ACC112 (cell line): Measurements from ENCODE around the gene B9D2.
A peak's percentile ranks its signal among the peaks of the same experiment; 100 is the strongest.

Experiments
- H2AFZ ChIP-seq: fragments of 200-600 bp; sonication (generic); one replicate; pipeline ENCODE4 v1.6.0; 2017; ENCODE audit warnings: antibody characterized with exemption, low read length; ENCODE audit not compliant: unreplicated experiment
- H3K27ac ChIP-seq: fragments of 200-600 bp; sonication (generic); 2 replicates; pipeline ENCODE4 v1.5.1; 2014; ENCODE audit warnings: low read depth, mild to moderate bottlenecking, antibody characterized with exemption, low read length, moderate library complexity
- H3K27me3 ChIP-seq: fragments of 200-600 bp; sonication (generic); 2 replicates; pipeline ENCODE4 v1.6.1; 2014; ENCODE audit warnings: mild to moderate bottlenecking, antibody characterized with exemption, low read length, moderate library complexity, mixed read lengths; ENCODE audit not compliant: insufficient read depth
- H3K36me3 ChIP-seq: fragments of 200-600 bp; sonication (generic); 2 replicates; pipeline ENCODE4 v1.6.1; 2016; ENCODE audit warnings: mild to moderate bottlenecking, antibody characterized with exemption, low read length, moderate library complexity, mixed read lengths; ENCODE audit not compliant: insufficient read depth
- H3K4me1 ChIP-seq: fragments of 200-600 bp; sonication (generic); one replicate; pipeline ENCODE4 v1.6.1; 2016; ENCODE audit warnings: low read length, mixed read lengths; ENCODE audit not compliant: insufficient read depth, unreplicated experiment, control insufficient read depth
- H3K4me3 ChIP-seq: fragments of 200-600 bp; sonication (generic); 2 replicates; pipeline ENCODE4 v1.5.1; 2014; ENCODE audit warnings: mild to moderate bottlenecking, low read depth, low read length
- H3K79me2 ChIP-seq: fragments of 200-600 bp; sonication (generic); one replicate; pipeline ENCODE4 v1.6.0; 2016; ENCODE audit warnings: low read length; ENCODE audit not compliant: control insufficient read depth, unreplicated experiment, insufficient read depth

The B9D2 gene

DNA sequence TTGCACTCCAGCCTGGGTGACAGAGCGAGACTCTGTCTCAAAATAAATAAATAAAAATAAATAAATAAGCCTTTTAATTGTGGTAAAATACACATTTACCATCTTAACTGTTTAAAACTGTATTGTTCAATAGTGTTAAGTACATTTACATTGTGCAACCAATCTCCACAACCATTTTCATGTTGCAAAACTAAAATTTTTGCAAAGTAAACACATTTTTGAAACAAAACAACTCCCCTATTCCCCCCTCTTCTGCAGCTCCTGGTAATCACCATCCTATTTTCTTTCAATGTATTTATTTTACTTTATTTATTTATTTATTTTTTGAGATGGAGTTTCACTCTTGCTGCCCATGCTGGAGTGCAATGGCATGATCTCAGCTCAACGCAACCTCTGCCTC, 5.8 kb upstream of the B9D2 start:
- H2AFZ ChIP-seq: no peak overlapping the region
- peaks cover 7% of the 10 kb centered on the region for H3K79me2 ChIP-seq
- H3K4me3 ChIP-seq: no peak overlapping the region
- no peak overlapping the region for H3K27ac ChIP-seq
- H3K4me1 ChIP-seq: peaks cover 11% of the 10 kb centered on the region
- no peaks in the 10 kb centered on the region for H3K36me3 ChIP-seq
- H3K27me3 ChIP-seq: no peaks in the 10 kb centered on the region

DNA sequence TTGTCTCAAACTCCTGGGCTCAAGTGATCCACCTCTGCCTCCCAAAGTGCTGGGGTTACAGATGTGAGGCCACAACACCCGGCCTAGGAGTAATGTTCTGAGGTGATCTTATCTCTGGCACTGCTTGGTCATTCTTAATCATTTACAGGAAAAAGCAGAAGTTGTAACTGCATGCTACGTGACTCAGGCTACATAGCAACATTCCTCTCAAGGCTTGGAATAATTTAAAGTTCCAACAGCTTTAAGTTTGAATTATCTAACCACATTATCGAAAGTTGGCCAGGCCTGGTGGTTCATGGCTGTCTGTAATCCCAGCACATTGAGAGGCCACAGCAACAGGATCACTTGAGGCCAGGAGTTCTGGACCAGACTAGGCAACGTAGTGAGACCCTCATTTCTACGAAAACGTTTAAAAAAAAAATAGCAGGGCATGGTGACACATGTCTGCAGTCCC, 3.9 kb upstream of the B9D2 start:
- Histone ChIP-seq H3K27me3 (no peaks in the 10 kb centered on the region), H3K36me3 (no peaks in the 10 kb centered on the region), H3K79me2 (peaks cover 10% of the 10 kb centered on the region), H2AFZ (no peak overlapping the region), H3K4me3 (no peak overlapping the region), H3K4me1 (peaks cover 13% of the 10 kb centered on the region), H3K27ac (peak overlapping the region; percentile 86)

DNA sequence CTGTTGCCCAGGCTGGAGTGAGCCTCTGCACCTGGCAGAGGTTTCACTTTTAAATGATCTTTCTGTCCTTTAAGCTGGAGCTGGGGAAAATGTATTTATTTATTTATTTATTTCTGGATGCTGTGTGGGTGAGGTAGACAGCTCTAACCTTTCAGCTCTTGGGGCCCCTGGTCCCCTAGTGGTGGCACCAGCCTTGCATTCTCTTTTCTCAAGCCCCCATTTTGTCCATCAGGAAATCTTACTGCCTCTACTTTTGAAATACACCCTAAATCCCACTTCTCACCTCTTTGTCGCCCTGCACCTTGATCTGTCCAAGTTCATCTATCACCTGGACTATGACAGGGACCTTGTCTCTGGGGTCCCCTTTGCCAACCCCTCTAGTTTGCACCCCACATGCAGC, 2.1 kb upstream of the B9D2 start:
- peaks cover 10% of the 10 kb centered on the region for H3K79me2 ChIP-seq
- H2AFZ ChIP-seq: no peak overlapping the region
- no peak overlapping the region for H3K27ac ChIP-seq
- H3K27me3 ChIP-seq: no peaks in the 10 kb centered on the region
- no peaks in the 10 kb centered on the region for H3K36me3 ChIP-seq
- no peak overlapping the region for H3K4me3 ChIP-seq
- peaks cover 13% of the 10 kb centered on the region for H3K4me1 ChIP-seq

DNA sequence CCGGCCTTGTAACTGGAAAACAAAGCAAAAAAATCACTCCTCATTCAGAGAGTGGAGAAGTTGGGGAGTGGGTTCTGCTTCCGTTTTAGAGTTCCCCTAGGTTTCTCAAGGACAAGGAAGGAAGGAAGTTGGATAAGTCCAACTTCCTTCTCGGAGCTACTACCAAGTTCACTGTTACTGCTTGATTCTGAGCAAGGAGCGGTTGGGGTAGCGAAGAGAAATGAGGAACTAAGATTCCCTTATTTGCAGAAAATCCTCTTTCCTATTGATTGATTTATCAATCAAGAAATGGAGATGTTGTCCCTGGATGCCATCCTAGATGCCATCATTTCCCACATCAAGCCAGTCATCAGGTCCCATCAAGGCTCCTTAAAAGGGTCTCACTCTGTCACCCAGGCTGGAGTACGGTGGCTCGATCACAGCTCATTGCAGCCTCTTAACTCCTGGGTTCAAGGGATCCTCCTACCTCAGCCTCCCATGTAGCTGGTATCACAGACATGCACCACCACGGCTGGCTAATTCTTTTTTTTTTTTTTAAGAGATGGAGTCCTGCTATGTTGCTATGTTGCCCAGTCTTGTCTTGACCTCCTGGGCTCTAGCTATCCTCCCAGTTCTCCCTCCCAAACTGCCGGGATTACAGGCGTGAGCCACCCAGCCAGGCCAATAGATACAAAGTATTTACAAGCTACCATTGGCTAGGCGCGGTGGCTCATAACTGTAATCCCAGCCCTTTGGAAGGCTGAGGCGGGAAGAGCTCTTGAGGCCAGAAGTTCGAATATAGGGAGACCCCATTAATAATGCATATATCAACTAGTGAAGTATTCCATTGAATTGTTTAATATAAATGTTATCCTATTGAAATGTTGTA, 809 bp upstream of the B9D2 start:
- peak overlapping the region; percentile 67 for H2AFZ ChIP-seq
- H3K4me1 ChIP-seq: peaks cover 13% of the 10 kb centered on the region
- peak overlapping the region; percentile 98 for H3K27ac ChIP-seq

DNA sequence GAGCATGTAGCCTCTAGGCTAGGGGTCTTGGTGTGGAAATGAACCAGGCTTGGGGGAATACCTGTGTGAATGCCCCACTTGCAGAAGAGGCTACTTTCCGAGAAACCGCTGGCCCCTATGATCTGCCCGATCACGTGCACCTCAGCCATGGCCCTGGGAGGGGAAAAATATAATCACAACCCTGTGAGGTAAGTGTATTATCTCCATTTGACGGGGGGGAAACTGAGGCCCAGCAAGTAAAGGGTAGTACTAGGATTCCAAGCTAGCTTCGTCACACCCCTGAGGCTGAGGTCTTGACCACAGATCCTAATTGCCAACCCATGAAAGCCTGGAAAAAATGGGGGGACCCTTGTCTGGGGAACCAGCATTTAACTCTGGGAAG, 587 bp downstream of the B9D2 start:
- Histone ChIP-seq H2AFZ (no peak overlapping the region), H3K27ac (0 out of 2 replicates have a peak overlapping the region, but pooled peaks have one; percentile 98)

More for the DNA sequence above, 809 bp upstream of the B9D2 start:
- Histone ChIP-seq H3K36me3 (no peaks in the 10 kb centered on the region), H3K79me2 (peaks cover 10% of the 10 kb centered on the region), H3K4me3 (peak overlapping the region; percentile 87), H3K27me3 (no peaks in the 10 kb centered on the region)

DNA sequence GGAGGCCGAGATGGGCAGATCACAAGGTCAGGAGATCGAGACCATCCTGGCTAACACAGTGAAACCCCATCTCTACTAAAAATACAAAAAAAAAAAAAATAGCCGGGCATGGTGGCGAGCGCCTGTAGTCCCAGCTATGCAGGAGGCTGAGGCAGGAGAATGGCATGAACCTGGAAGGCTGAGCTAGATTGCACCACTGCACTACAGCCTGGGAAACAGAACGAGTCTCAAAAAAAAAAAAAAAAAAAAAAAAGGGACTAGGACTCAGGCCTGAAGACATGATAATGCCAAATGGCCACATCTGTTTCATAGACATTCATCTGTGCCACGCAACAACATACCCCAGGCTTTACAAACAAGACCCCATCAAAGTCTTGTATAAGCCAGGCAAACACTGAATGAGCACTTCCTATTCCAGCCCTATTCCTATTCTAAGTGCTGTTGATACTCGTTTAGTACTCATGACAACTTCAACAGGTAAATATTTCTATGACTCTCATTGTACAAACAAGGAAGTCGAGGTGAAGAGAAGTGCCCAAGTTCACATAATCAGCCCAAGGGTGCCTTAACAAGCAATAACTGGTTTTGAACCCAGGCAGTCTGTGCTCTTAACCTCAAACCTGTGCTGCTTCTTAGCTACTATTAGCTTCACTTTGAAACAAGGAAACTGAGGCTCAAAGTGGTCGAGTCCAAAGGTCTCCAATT, 1.7 kb downstream of the B9D2 start:
- H3K27me3 ChIP-seq: no peaks in the 10 kb centered on the region
- no peak overlapping the region for H3K27ac ChIP-seq
- H3K79me2 ChIP-seq: peaks cover 10% of the 10 kb centered on the region
- H3K4me1 ChIP-seq: peaks cover 6% of the 10 kb centered on the region
- H3K36me3 ChIP-seq: no peaks in the 10 kb centered on the region
- H3K4me3 ChIP-seq: no peak overlapping the region
- no peak overlapping the region for H2AFZ ChIP-seq

More for the DNA sequence above, 587 bp downstream of the B9D2 start:
- Histone ChIP-seq H3K36me3 (no peaks in the 10 kb centered on the region), H3K4me3 (peak overlapping the region; percentile 87), H3K27me3 (no peaks in the 10 kb centered on the region), H3K4me1 (peaks cover 13% of the 10 kb centered on the region), H3K79me2 (peaks cover 10% of the 10 kb centered on the region)

DNA sequence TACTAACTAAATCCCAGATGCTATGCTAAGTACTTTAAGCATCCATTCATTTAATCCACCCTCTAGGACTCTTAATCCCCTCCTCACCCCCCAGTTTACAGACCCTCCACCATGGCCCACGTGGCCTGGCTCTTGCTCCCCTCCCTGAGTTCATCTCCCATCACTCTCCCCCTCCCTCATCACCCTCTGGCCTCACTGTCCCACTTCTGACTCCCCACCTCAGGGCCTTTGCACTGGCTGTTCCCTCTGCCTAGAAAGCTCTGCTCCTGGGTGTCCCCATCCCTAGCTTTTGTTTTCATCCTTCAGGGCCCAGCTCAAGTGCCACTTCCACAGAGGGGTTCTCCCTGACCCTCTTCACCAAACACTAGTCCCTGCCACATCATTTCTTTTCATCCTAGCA, 4.2 kb downstream of the B9D2 start:
- no peaks in the 10 kb centered on the region for H3K27me3 ChIP-seq
- H3K4me1 ChIP-seq: peaks cover 2% of the 10 kb centered on the region

DNA sequence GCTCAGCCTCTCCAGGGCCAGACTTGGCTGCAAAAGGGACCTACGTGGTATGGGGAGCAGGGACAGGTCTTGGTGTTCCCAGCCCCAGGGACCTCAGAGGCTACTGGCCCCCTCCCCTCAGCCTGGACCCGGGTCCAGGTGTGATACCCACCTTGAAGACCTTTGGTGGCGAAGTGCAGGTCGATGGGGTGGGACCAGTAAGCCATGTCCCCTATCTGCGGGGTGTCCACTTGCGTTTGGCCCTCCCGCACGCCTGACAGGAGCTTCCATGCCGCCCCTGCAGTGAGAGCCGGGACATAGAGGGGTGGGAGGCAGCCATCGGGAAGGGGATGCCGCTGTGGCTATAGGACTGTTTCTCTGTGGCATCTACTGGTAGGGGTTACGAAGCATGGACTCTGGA, 6.2 kb downstream of the B9D2 start:
- H3K27ac ChIP-seq: no peak overlapping the region
- peaks cover 6% of the 10 kb centered on the region for H3K79me2 ChIP-seq
- no peak overlapping the region for H2AFZ ChIP-seq
- H3K4me1 ChIP-seq: no peaks in the 10 kb centered on the region
- no peaks in the 10 kb centered on the region for H3K27me3 ChIP-seq
- H3K4me3 ChIP-seq: no peak overlapping the region
- H3K36me3 ChIP-seq: no peaks in the 10 kb centered on the region

More for the DNA sequence above, 4.2 kb downstream of the B9D2 start:
- H3K4me3 ChIP-seq: no peak overlapping the region
- peaks cover 3% of the 10 kb centered on the region for H3K79me2 ChIP-seq
- no peak overlapping the region for H2AFZ ChIP-seq
- no peaks in the 10 kb centered on the region for H3K36me3 ChIP-seq
- no peak overlapping the region for H3K27ac ChIP-seq

DNA sequence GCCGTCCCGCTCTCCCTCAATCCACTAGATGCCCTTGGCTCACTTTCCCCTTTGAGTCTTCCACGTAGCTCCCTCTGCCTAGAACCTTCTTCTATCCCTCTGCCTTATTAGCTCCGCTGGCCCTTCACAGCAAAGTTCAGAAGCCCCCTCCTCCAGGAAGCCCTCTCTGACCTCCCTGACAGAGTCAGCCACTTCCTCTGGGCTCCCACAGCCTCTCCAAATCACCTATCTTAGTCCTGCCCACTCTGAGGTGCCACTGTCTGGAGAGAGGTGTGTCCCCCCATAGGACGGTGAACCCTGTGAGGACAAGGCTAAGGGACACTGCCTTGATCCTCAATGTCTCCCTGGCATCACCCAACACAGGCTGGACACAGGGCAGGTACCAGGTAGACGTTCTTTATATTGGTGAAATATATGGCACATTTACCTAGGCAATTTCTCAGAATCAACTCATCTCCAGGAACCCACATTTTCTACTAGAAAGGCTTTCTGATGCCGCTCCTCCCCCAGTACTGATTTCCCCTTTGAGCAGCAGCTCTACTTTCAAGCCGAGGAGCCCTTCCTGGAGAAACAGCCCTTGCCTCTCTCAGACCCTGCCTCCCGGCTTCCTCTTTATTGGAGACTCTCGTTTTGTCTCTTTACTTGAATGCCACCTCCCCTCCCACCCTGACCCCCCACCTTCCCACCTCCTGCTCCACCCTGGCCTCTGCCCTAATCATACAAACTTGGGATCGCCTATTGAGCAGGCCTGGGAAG, 6.8 kb downstream of the B9D2 start:
- Histone ChIP-seq H3K36me3 (no peaks in the 10 kb centered on the region), H2AFZ (no peak overlapping the region), H3K27ac (no peak overlapping the region), H3K79me2 (peaks cover 12% of the 10 kb centered on the region), H3K27me3 (no peaks in the 10 kb centered on the region), H3K4me1 (no peaks in the 10 kb centered on the region), H3K4me3 (no peak overlapping the region)

DNA sequence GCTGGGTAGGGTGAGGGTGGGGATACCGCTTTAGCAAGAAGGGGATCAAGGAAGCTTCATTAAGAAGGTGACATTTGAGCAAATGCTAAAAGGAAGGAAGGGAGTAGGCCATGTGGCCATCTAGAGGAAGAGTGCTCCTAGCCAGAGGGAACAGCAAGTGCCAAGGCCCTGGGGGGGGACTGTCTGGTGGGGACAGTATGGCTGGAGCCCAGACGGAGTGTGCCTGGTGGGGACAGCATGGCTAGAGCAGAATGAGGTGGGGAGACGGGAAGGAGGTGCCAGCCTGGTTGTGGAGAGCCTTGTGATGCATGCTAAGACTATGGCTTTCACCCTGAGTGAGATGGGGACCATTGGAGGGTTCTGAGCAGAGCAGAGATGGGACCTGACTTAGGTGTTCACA, 8.1 kb downstream of the B9D2 start:
- Histone ChIP-seq H2AFZ (no peak overlapping the region), H3K27me3 (no peaks in the 10 kb centered on the region), H3K4me3 (no peak overlapping the region), H3K79me2 (peaks cover 23% of the 10 kb centered on the region), H3K4me1 (no peaks in the 10 kb centered on the region), H3K36me3 (no peaks in the 10 kb centered on the region), H3K27ac (no peak overlapping the region)
